CD14-positive monocyte (primary cell): ENCODE results near the gene SGMS1. TPM values are rescaled to one million over a fixed set of nuclear protein-coding genes. Genes with fewer than 3 reads are reported as not detected.

Experiments
- DNase-seq, 3 donors: peaks; one replicate each; pipeline ENCODE4 v3.0.0-alpha.2; 2011 to 2022
- H2AFZ ChIP-seq: 2 replicates; pipeline ENCODE4 v1.6.0; 2012; ENCODE audit warnings: mild to moderate bottlenecking, low read depth, low read length, inconsistent platforms; ENCODE audit not compliant: insufficient read depth, poor library complexity, severe bottlenecking
- H3K27ac ChIP-seq, 2 donors: 1 replicate in 1 of 2; 2 replicates in 1 of 2; pipeline ENCODE4 v1.5.1; 2012 to 2013; ENCODE audit warnings: low read length in 2 of 2, control low read depth in 1 of 2, inconsistent platforms in 1 of 2, low read depth in 1 of 2, mild to moderate bottlenecking in 1 of 2
- H3K27me3 ChIP-seq, 2 donors: one replicate each; pipeline versions ENCODE4 v1.6.0 to v1.6.1; 2011 to 2013; ENCODE audit warnings: low read length in 2 of 2; ENCODE audit not compliant: control insufficient read depth in 2 of 2, insufficient read depth in 2 of 2
- H3K36me3 ChIP-seq, 2 donors: replicated peaks in 1 of 2; 1 replicate in 1 of 2; 2 replicates in 1 of 2; pipeline versions ENCODE4 v1.5.1 to v1.6.1; 2012 to 2013; ENCODE audit warnings: low read length in 2 of 2, control low read depth in 1 of 2, inconsistent platforms in 1 of 2, mild to moderate bottlenecking in 1 of 2; ENCODE audit not compliant: insufficient read depth in 2 of 2, control insufficient read depth in 1 of 2
- H3K4me1 ChIP-seq, 2 donors: 1 replicate in 1 of 2; 2 replicates in 1 of 2; pipeline versions ENCODE4 v1.5.1 to v1.6.1; 2012 to 2013; ENCODE audit warnings: low read length in 2 of 2, control low read depth in 1 of 2, inconsistent platforms in 1 of 2, mild to moderate bottlenecking in 1 of 2, moderate library complexity in 1 of 2; ENCODE audit not compliant: insufficient read depth in 2 of 2, control insufficient read depth in 1 of 2
- H3K4me2 ChIP-seq: replicated peaks from 2 replicates; pipeline ENCODE3; 2012; ENCODE audit warnings: low read length, moderate library complexity, mild to moderate bottlenecking; ENCODE audit not compliant: poor library complexity, severe bottlenecking; ENCODE audit errors: extremely low read depth
- H3K4me3 ChIP-seq, 3 experiments: fragments of 200-600 bp in 1 of 3; sonication (generic) in 1 of 3; replicated peaks in 1 of 3; 1 replicate in 2 of 3; 2 replicates in 1 of 3; pipeline ENCODE4 v1.5.1; 2011 to 2013; ENCODE audit warnings: low read length in 3 of 3, mild to moderate bottlenecking in 3 of 3, control low read depth in 2 of 3, low read depth in 2 of 3, inconsistent platforms in 1 of 3, moderate library complexity in 1 of 3
- H3K79me2 ChIP-seq: 2 replicates; pipeline ENCODE4 v1.6.0; 2012; ENCODE audit warnings: mild to moderate bottlenecking, control low read depth, inconsistent platforms, low read length, moderate library complexity; ENCODE audit not compliant: insufficient read depth
- H3K9ac ChIP-seq: 2 replicates; pipeline ENCODE4 v1.6.0; 2017; ENCODE audit warnings: low read length, mild to moderate bottlenecking; ENCODE audit not compliant: insufficient read depth, poor library complexity, severe bottlenecking
- H3K9me3 ChIP-seq, 2 donors: replicated peaks in 1 of 2; 1 replicate in 1 of 2; 2 replicates in 1 of 2; pipeline versions ENCODE4 v1.5.1 to v1.6.1; 2012 to 2013; ENCODE audit warnings: low read length in 2 of 2, control low read depth in 1 of 2; ENCODE audit not compliant: control insufficient read depth in 1 of 2, insufficient read depth in 1 of 2
- H4K20me1 ChIP-seq: 2 replicates; pipeline ENCODE4 v1.6.0; 2012; ENCODE audit warnings: mild to moderate bottlenecking, low read length, control low read depth, moderate library complexity; ENCODE audit not compliant: insufficient read depth
- H3K27ac Mint-ChIP-seq, 7 donors: one replicate each; pipeline ENCODE4 v1.8.0; 2020; ENCODE audit warnings: mild to moderate bottlenecking in 7 of 7, mixed read lengths in 7 of 7, moderate library complexity in 6 of 7, inconsistent platforms in 2 of 7
- H3K27me3 Mint-ChIP-seq, 3 donors: one replicate each; pipeline ENCODE4 v1.8.0; 2021 to 2022; ENCODE audit warnings: low read depth in 3 of 3, mild to moderate bottlenecking in 3 of 3, mixed read lengths in 3 of 3, moderate library complexity in 3 of 3, inconsistent platforms in 1 of 3
- H3K36me3 Mint-ChIP-seq, 2 donors: one replicate each; pipeline ENCODE4 v1.8.0; 2020; ENCODE audit warnings: mixed read lengths in 2 of 2, inconsistent platforms in 1 of 2, mild to moderate bottlenecking in 1 of 2
- H3K4me1 Mint-ChIP-seq: one replicate; pipeline ENCODE4 v1.8.0; 2020; ENCODE audit warnings: mild to moderate bottlenecking, mixed read lengths
- H3K4me3 Mint-ChIP-seq, 2 donors: one replicate each; pipeline ENCODE4 v1.8.0; 2020; ENCODE audit warnings: mild to moderate bottlenecking in 2 of 2, mixed read lengths in 2 of 2, moderate library complexity in 1 of 2
- H3K9me3 Mint-ChIP-seq, 7 donors: one replicate each; pipeline ENCODE4 v1.8.0; 2020 to 2022; ENCODE audit warnings: mixed read lengths in 7 of 7, mild to moderate bottlenecking in 6 of 7, moderate library complexity in 6 of 7, inconsistent platforms in 2 of 7
- CTCF ChIP-seq: fragments of 200-600 bp; IDR thresholded peaks from one replicate; pipeline ENCODE4 v1.8.0; 2022; ENCODE audit warnings: antibody characterized with exemption, mild to moderate bottlenecking
- WGBS: methylation state at CpG from one replicate; pipeline ENCODE4 v1.1.5; 2013; ENCODE audit warnings: missing lambda C conversion rate; ENCODE audit not compliant: insufficient coverage; 5-methylcytosine and 5-hydroxymethylcytosine counted together
- intact Hi-C, 2 donors: fragments of 100-400 bp; cut with micrococcal nuclease; formaldehyde crosslinking; loops; one replicate each; pipeline versions ENCODE4 v1.15.0 to v1.15.1; 2023
- polyA plus RNA-seq, 3 donors: library from polyadenylated mRNA; depleted of rRNA in 1 of 3; unstranded in 2 of 3; stranded (reverse) in 1 of 3; fragments of 300-500 nt in 2 of 3; fragments of >200 nt in 1 of 3; fragmentation: Illumina TruSeq in 2 of 3; gene quantifications; 1 replicate in 2 of 3; 2 replicates in 1 of 3; pipeline ENCODE4 v1.2.3, GENCODE V29; 2012 to 2021

SGMS1 gene
- polyA plus RNA-seq, 3 donors, result 19.5 to 20.6 (median 20.4) TPM

GRCh38 chr10:50423448-50423847, 200.3 kb downstream of the SGMS1 start:
- peaks cover 39 to 40% of the 10 kb centered on the region in 2 donors for H3K4me1 ChIP-seq
- H3K36me3 ChIP-seq, result no peaks in the 10 kb centered on the region
- TF ChIP-seq CTCF, result no peak
- Mint-ChIP-seq H3K36me3 (peaks cover 0 to 11% of the 10 kb centered on the region in 2 donors), H3K27me3 (peaks cover 0 to under 1% (median 0%) of the 10 kb centered on the region in 3 donors), H3K4me1 (peaks cover 47% of the 10 kb centered on the region), H3K4me3 (no peak overlapping the region), H3K27ac (peak overlapping the region in 2 of 7 donors; percentile 9 to 39), H3K9me3 (peaks cover 0 to 3% (median 0%) of the 10 kb centered on the region in 7 donors)
- H3K9ac ChIP-seq, result no peak overlapping the region
- no peak overlapping the region for H3K27ac ChIP-seq
- no peaks in the 10 kb centered on the region for H3K9me3 ChIP-seq
- H4K20me1 ChIP-seq, result no peaks in the 10 kb centered on the region
- no peak overlapping the region for H2AFZ ChIP-seq
- no peaks in the 10 kb centered on the region for H3K79me2 ChIP-seq
- H3K4me3 ChIP-seq, result no peak overlapping the region
- no peak for DNase-seq
- WGBS, result no CpG with 5 or more reads among the region's 3 CpGs
- H3K27me3 ChIP-seq, result no peaks in the 10 kb centered on the region
- H3K4me2 ChIP-seq, result no peak overlapping the region
- intact Hi-C loops, result loop anchor here (5.0 to 10.0 kb wide), 2 partner anchors 36 to 49 kb away; no protein-coding TSS in a partner anchor

DNA sequence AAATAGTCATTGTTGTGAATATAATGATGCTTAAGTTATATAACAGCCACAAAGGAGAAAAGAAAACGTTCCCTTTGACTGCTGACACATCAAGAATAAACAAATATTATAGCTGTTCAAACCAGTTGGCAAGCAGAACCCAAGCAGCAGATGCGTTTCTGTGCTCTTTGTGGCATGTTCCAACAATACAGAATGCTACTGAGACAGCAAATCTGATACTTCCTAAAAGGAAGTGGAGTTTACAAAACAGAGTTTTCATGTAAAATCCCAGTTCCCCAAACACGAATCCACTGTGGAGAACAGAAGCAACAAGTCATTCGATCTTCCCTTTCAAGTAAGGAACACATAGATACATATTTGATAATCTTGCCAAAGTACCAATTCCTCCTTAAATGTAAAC, 201.5 kb downstream of the SGMS1 start:
- peak overlapping the region; percentile 82 to 96 (median 89) for H3K27ac Mint-ChIP-seq
- no peaks in the 10 kb centered on the region for H4K20me1 ChIP-seq
- WGBS, result 0% methylated on average over 2 of the region's 4 CpGs
- peaks cover 12% of the 10 kb centered on the region for H3K79me2 ChIP-seq
- DNase-seq, result peak; percentile 39 to 73 (median 67)
- intact Hi-C loops, result loop anchor here (5.0 to 10.0 kb wide), 2 partner anchors 35 to 47 kb away; no protein-coding TSS in a partner anchor
- H3K4me1 Mint-ChIP-seq, result peaks cover 50% of the 10 kb centered on the region
- peak overlapping the region in 1 of 3 experiments; percentile 54 for H3K4me3 ChIP-seq
- no peaks in the 10 kb centered on the region for H3K27me3 Mint-ChIP-seq
- no peaks in the 10 kb centered on the region for H3K36me3 ChIP-seq
- no peak overlapping the region for H2AFZ ChIP-seq
- no peaks in the 10 kb centered on the region for H3K27me3 ChIP-seq
- H3K27ac ChIP-seq, result peak overlapping the region; percentile 70 to 71
- peak overlapping the region; percentile 0 to 52 for H3K4me3 Mint-ChIP-seq
- H3K4me1 ChIP-seq, result peaks cover 41 to 43% of the 10 kb centered on the region in 2 donors
- peaks cover 0 to 3% (median 0%) of the 10 kb centered on the region in 7 donors for H3K9me3 Mint-ChIP-seq
- peaks cover 0 to 8% of the 10 kb centered on the region in 2 donors for H3K36me3 Mint-ChIP-seq
- TF ChIP-seq CTCF, result no peak
- H3K9me3 ChIP-seq, result no peaks in the 10 kb centered on the region
- no peak overlapping the region for H3K9ac ChIP-seq
- peak overlapping the region; percentile 53 for H3K4me2 ChIP-seq
